NCI-H1092 treated with DMSO at 0.1 percent for 48 hours (cell line): Measurements from ENCODE around the gene BHLHA9.
"Not testable (repeated sequence)": the region's sequence is repeated elsewhere in the genome, so short reads cannot be mapped to it uniquely, and the experiment has no call there.

Experiments used
- DNase-seq: peaks from one replicate; lab custom pipeline; 2025; lab: John Stamatoyannopoulos, UW

The BHLHA9 gene

DNA sequence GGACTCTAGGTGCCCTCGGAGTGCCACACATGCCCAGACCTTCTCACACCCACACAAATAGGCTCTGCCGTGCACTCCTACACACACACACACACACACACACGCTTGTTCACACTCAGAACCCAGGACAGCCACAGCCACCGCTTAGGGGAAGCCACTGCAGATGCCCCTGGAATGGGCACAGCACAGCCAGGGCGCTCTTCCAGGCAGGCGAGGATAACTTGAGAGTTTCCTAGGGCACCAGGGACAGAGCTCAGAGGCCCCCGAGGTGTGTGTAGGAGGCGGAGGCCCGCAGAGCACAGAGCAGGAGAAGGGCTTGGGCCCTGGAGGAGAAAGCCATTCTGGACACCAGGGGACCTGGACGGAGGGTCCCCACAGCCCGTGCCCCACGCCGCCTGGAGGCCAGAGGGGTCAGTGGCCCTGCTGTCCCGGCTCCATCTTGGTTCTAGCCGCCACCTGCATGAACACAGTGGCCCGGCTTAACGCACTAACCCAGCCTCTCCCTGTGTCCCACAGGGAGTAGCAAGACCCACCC is 30.2 kb downstream of the BHLHA9 start:
- DNase-seq: no peak

DNA sequence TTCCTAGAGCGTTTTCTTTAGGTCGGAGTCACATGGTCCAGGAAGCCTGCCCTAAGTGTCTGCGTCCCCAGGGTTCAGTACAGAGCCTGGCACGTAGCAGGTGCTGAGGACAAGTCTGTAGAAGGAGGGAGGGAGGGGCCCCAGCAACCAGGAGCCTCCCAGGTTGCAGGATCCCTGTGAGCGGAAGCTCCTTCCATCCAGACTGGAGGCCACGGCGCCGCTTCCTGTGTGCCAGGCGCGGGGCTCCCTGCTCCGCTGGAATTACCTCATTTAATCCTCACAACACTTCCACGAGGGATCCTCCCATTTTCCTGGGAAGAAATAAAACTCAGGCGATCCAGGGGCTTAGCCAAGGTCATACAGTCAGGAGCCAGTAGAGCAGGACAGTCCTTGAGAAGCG is 31.3 kb downstream of the BHLHA9 start:
- no peak for DNase-seq

DNA sequence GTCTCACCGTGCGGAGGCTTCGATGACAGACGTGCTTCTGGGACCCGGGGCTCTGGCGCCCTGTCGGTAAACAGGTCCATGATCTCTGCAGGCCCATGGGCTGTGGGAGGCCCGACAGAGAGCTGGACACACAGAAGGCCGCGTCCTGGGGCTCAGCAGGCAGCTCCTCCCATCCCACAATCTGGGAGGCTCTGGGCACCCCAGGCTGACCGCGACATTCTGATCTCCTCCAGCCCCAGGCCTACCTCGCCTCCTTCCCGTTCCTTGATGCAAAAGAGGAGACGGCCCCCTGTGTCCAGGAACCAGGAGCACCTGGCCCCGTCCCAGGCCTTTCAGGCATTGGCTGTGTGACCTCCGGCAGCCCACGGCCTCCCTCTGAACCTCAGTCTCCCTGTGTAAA is 32.5 kb downstream of the BHLHA9 start:
- DNase-seq: no peak

DNA sequence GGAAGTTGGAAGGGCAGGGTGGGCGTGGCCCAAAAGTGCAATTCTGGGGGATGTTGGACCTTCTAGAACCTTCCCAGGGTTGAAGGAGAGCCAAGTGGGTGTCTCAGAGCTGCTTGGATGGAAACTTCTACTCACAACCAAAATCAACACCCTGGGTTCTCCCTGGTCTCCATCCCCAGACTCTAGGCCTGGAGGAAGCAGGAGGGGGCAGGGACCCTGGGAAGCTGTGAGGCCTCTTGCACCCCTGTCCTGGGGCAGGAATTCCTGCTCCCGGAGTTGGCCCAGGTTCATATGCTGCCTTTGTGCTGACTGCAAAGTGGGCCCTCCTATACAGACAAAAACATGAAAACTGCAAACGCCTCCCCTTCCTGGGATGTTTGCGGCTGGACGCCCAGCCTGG is 34.3 kb downstream of the BHLHA9 start:
- no peak for DNase-seq

DNA sequence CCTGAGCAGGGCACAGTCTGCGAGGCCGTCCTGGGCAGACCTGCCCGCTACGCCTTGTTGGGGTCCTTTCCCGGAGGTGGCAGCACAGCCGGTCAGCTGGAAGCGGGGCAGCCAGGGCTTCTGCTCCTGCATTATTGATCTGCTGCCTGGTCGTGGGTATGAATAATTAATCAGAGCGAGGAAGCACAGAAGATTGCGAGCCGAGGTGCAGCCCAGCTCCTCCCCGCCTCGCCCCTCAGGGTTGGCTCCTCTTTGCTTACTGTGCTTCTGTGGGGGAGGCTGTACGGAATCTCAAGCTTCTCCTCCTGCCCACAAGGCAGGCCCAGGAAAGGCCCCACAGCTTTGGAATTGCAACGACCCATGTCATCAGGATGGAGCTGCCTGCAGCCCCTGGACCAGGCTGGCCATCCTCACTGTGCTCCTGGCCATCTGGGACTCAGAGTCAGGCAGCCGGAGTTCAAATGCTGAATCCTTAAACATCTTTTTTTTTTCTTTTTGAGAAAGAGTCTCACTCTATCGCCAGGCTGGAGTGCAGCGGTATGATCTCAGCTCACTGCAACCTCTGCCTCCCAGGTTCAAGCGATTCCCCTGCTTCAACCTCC is 34.8 kb downstream of the BHLHA9 start:
- DNase-seq: no peak

DNA sequence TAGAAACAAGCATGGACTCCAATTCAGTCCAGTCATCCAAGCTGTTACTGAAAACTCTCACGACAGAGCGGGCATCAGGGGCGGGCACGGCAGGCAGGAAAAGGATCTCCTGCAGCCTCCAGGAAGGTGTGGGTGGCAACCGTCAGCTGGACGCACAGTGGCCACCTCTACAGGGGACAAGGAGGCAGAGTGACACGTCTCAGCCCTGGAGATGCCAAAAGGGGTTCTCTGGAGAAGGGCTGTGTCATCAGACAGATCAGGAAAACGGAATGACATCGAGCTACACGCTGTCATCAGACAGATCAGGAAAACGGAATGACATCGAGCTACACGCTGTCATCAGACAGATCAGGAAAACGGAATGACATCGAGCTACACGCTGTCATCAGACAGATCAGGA is 37.6 kb downstream of the BHLHA9 start:
- not testable (repeated sequence) for DNase-seq

DNA sequence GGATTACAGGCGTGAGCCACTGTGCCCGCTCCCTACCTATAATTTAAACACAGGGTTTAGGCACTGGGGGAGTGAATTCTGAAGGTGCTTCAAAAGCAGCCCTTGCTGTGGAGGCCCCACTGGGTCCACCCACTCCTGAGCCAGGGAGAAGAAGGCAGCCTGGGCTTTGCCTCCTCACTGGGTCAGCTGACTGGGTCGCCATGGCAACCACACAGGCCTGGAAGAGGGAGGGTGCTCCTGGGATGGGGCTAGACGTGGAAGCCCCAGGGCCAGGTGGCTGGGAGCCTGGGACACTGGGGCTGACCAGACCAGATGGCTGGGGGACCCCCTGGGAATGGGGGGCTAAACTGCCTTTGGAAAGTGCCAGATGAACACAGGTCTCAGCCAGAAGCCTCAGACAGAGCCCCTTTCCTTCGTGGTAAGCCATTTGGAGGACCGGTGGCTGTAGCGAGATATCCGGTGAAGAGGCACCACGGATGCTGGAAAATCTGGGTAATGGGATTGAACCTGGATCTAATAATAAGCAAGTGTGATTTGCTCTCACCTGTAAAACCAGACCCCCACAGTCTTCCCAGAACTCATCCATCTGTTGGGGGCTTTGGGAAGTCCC is 42.1 kb downstream of the BHLHA9 start:
- no peak for DNase-seq

DNA sequence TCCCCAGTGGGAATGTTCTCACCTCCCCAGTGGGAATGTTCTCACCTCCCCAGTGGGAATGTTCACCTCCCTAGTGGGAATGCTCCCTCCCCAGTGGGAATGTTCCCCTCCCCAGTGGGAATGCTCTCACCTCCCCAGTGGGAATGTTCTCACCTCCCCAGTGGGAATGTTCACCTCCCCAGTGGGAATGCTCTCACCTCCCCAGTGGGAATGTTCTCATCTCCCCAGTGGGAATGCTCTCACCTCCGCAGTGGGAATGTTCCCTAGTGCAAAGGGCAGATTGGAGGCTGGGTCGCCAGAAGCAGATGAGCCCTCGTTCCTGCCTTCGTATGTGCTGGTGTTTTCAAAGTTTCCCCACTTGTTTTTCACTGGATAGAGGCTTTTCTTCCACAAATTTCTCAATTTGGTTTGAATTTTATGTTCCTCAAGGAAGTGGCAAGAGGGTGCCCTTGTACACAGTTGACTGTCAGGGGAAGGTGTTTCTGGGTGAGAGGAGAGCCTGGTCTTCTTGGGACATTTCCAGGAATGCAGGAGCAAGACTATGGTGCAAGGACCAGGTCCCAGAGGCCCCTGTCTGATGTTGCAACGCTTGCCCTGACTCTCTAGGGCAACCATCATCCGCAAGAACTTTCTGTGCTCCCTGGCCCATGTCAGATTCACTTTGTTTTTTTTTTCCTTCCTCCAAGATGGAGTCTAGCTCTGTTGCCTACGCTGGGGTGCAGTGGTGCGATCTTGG is 43.2 kb downstream of the BHLHA9 start:
- no peak for DNase-seq

DNA sequence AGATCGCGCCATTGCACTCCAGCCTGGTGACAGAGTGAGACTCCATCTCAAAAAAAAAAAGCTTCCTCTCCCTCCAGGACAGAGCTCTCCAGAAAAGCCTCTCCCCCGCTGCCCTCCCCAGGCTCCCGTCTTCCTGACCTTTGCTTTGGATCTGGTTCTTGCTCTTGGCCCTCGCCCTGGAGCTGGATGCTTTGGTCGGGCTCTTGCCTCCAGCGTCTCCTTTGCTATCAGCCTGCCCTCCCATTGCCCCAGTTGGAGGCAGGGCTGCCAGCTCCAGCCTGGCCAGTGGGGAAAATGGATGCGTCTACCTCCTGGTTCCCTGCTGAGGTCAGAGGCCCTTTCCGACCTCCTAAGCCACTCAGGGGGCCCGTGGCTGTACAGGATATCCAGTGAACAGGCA is 45.2 kb downstream of the BHLHA9 start:
- DNase-seq: no peak

DNA sequence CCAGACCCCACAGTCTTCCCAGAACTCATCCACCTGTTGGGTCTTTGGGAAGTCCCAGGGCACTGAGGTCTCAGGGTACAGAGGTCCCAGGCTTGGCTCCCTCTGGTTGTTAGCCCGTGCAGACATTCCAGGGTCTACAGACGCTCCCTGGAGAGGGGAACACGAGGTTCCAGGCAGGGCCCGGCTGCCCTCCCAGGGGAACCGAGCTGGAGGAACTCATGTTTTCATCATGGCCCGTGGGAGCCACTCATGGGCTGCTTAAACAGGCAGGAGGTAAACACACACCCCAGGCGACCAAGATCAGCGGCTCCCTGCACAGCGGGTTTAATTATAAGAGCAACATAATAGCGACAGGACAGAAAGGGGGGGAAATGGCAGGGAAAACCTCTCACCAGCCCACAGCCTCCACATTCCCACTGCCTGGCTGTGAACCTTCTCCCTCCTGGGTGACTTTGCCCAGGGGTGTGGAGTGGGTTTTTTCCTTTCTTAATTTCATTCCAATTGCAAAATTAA is 45.7 kb downstream of the BHLHA9 start:
- peak; percentile 77 for DNase-seq
